Subcutaneous preadipocyte (primary cell): ENCODE data around the gene C2CD4A. TPM values are rescaled to one million over a fixed set of nuclear protein-coding genes. Genes with fewer than 3 reads are reported as not detected.

Experiments
- total RNA-seq: library from RNA; depleted of rRNA; stranded (reverse); fragments of >200 nt; gene quantifications from 2 replicates; pipeline ENCODE4 v1.2.3, GENCODE V29; 2012

C2CD4A gene
- not detected in 2 replicates for total RNA-seq

GRCh38 chr15:62066663-62067447 lies at the start of gene C2CD4A:
Gene C2CD4A (plus strand): TSS chr15:62066977. CDS start chr15:62067614, 637 bp downstream.

GRCh38 chr15:62060113-62060895 lies 6.5 kb upstream of the C2CD4A start, which contains the start of gene VPS13C:
Gene VPS13C (minus strand): TSS chr15:62060447. CDS start chr15:62060374, 73 bp downstream.

Other genes with a start within 250 kb of the C2CD4A start
- 67.2 and 67.6 TPM in 2 replicates for gene VPS13C, start 6.5 kb upstream of the C2CD4A start, total RNA-seq
- not detected in 2 replicates for gene C2CD4B, start 98.3 kb downstream of the C2CD4A start, total RNA-seq